CD14-positive monocyte (primary cell): ENCODE data around the gene PDE1C. TPM values are rescaled to one million over a fixed set of nuclear protein-coding genes. Genes with fewer than 3 reads are reported as not detected.

ENCODE experiments used
- DNase-seq, 3 donors: peaks; one replicate each; pipeline ENCODE4 v3.0.0-alpha.2; 2011 to 2022
- H2AFZ ChIP-seq: 2 replicates; pipeline ENCODE4 v1.6.0; 2012; ENCODE audit warnings: mild to moderate bottlenecking, low read depth, low read length, inconsistent platforms; ENCODE audit not compliant: insufficient read depth, poor library complexity, severe bottlenecking
- H3K27ac ChIP-seq, 2 donors: 1 replicate in 1 of 2; 2 replicates in 1 of 2; pipeline ENCODE4 v1.5.1; 2012 to 2013; ENCODE audit warnings: low read length in 2 of 2, control low read depth in 1 of 2, inconsistent platforms in 1 of 2, low read depth in 1 of 2, mild to moderate bottlenecking in 1 of 2
- H3K27me3 ChIP-seq, 2 donors: one replicate each; pipeline versions ENCODE4 v1.6.0 to v1.6.1; 2011 to 2013; ENCODE audit warnings: low read length in 2 of 2; ENCODE audit not compliant: control insufficient read depth in 2 of 2, insufficient read depth in 2 of 2
- H3K36me3 ChIP-seq, 2 donors: replicated peaks in 1 of 2; 1 replicate in 1 of 2; 2 replicates in 1 of 2; pipeline versions ENCODE4 v1.5.1 to v1.6.1; 2012 to 2013; ENCODE audit warnings: low read length in 2 of 2, control low read depth in 1 of 2, inconsistent platforms in 1 of 2, mild to moderate bottlenecking in 1 of 2; ENCODE audit not compliant: insufficient read depth in 2 of 2, control insufficient read depth in 1 of 2
- H3K4me1 ChIP-seq, 2 donors: 1 replicate in 1 of 2; 2 replicates in 1 of 2; pipeline versions ENCODE4 v1.5.1 to v1.6.1; 2012 to 2013; ENCODE audit warnings: low read length in 2 of 2, control low read depth in 1 of 2, inconsistent platforms in 1 of 2, mild to moderate bottlenecking in 1 of 2, moderate library complexity in 1 of 2; ENCODE audit not compliant: insufficient read depth in 2 of 2, control insufficient read depth in 1 of 2
- H3K4me2 ChIP-seq: replicated peaks from 2 replicates; pipeline ENCODE3; 2012; ENCODE audit warnings: low read length, moderate library complexity, mild to moderate bottlenecking; ENCODE audit not compliant: poor library complexity, severe bottlenecking; ENCODE audit errors: extremely low read depth
- H3K4me3 ChIP-seq, 3 experiments: fragments of 200-600 bp in 1 of 3; sonication (generic) in 1 of 3; replicated peaks in 1 of 3; 1 replicate in 2 of 3; 2 replicates in 1 of 3; pipeline ENCODE4 v1.5.1; 2011 to 2013; ENCODE audit warnings: low read length in 3 of 3, mild to moderate bottlenecking in 3 of 3, control low read depth in 2 of 3, low read depth in 2 of 3, inconsistent platforms in 1 of 3, moderate library complexity in 1 of 3
- H3K79me2 ChIP-seq: 2 replicates; pipeline ENCODE4 v1.6.0; 2012; ENCODE audit warnings: mild to moderate bottlenecking, control low read depth, inconsistent platforms, low read length, moderate library complexity; ENCODE audit not compliant: insufficient read depth
- H3K9ac ChIP-seq: 2 replicates; pipeline ENCODE4 v1.6.0; 2017; ENCODE audit warnings: low read length, mild to moderate bottlenecking; ENCODE audit not compliant: insufficient read depth, poor library complexity, severe bottlenecking
- H3K9me3 ChIP-seq, 2 donors: replicated peaks in 1 of 2; 1 replicate in 1 of 2; 2 replicates in 1 of 2; pipeline versions ENCODE4 v1.5.1 to v1.6.1; 2012 to 2013; ENCODE audit warnings: low read length in 2 of 2, control low read depth in 1 of 2; ENCODE audit not compliant: control insufficient read depth in 1 of 2, insufficient read depth in 1 of 2
- H4K20me1 ChIP-seq: 2 replicates; pipeline ENCODE4 v1.6.0; 2012; ENCODE audit warnings: mild to moderate bottlenecking, low read length, control low read depth, moderate library complexity; ENCODE audit not compliant: insufficient read depth
- H3K27ac Mint-ChIP-seq, 7 donors: one replicate each; pipeline ENCODE4 v1.8.0; 2020; ENCODE audit warnings: mild to moderate bottlenecking in 7 of 7, mixed read lengths in 7 of 7, moderate library complexity in 6 of 7, inconsistent platforms in 2 of 7
- H3K27me3 Mint-ChIP-seq, 3 donors: one replicate each; pipeline ENCODE4 v1.8.0; 2021 to 2022; ENCODE audit warnings: low read depth in 3 of 3, mild to moderate bottlenecking in 3 of 3, mixed read lengths in 3 of 3, moderate library complexity in 3 of 3, inconsistent platforms in 1 of 3
- H3K36me3 Mint-ChIP-seq, 2 donors: one replicate each; pipeline ENCODE4 v1.8.0; 2020; ENCODE audit warnings: mixed read lengths in 2 of 2, inconsistent platforms in 1 of 2, mild to moderate bottlenecking in 1 of 2
- H3K4me1 Mint-ChIP-seq: one replicate; pipeline ENCODE4 v1.8.0; 2020; ENCODE audit warnings: mild to moderate bottlenecking, mixed read lengths
- H3K4me3 Mint-ChIP-seq, 2 donors: one replicate each; pipeline ENCODE4 v1.8.0; 2020; ENCODE audit warnings: mild to moderate bottlenecking in 2 of 2, mixed read lengths in 2 of 2, moderate library complexity in 1 of 2
- H3K9me3 Mint-ChIP-seq, 7 donors: one replicate each; pipeline ENCODE4 v1.8.0; 2020 to 2022; ENCODE audit warnings: mixed read lengths in 7 of 7, mild to moderate bottlenecking in 6 of 7, moderate library complexity in 6 of 7, inconsistent platforms in 2 of 7
- CTCF ChIP-seq: fragments of 200-600 bp; IDR thresholded peaks from one replicate; pipeline ENCODE4 v1.8.0; 2022; ENCODE audit warnings: antibody characterized with exemption, mild to moderate bottlenecking
- WGBS: methylation state at CpG from one replicate; pipeline ENCODE4 v1.1.5; 2013; ENCODE audit warnings: missing lambda C conversion rate; ENCODE audit not compliant: insufficient coverage; 5-methylcytosine and 5-hydroxymethylcytosine counted together
- intact Hi-C, 2 donors: fragments of 100-400 bp; cut with micrococcal nuclease; formaldehyde crosslinking; loops; one replicate each; pipeline versions ENCODE4 v1.15.0 to v1.15.1; 2023
- polyA plus RNA-seq, 3 donors: library from polyadenylated mRNA; depleted of rRNA in 1 of 3; unstranded in 2 of 3; stranded (reverse) in 1 of 3; fragments of 300-500 nt in 2 of 3; fragments of >200 nt in 1 of 3; fragmentation: Illumina TruSeq in 2 of 3; gene quantifications; 1 replicate in 2 of 3; 2 replicates in 1 of 3; pipeline ENCODE4 v1.2.3, GENCODE V29; 2012 to 2021

Gene PDE1C
- polyA plus RNA-seq, 3 donors = not detected

- DNase-seq = peak in 1 of 3 donors; percentile 4
- no peaks in the 10 kb centered on the region for H3K79me2 ChIP-seq
- 100% methylated on average over 1 of the region's 2 CpGs for WGBS
- no peak overlapping the region for H3K4me3 ChIP-seq
- H3K27me3 ChIP-seq = no peaks in the 10 kb centered on the region
- no peaks in the 10 kb centered on the region for H3K36me3 Mint-ChIP-seq
- peaks cover 0 to 5% (median 2%) of the 10 kb centered on the region in 7 donors for H3K9me3 Mint-ChIP-seq
- no peak overlapping the region for H3K4me3 Mint-ChIP-seq
- H3K36me3 ChIP-seq = no peaks in the 10 kb centered on the region
- H3K9me3 ChIP-seq = no peaks in the 10 kb centered on the region
- no peaks in the 10 kb centered on the region for H4K20me1 ChIP-seq
- H3K9ac ChIP-seq = no peak overlapping the region
- peaks cover 0 to 2% of the 10 kb centered on the region in 2 donors for H3K4me1 ChIP-seq
- no peak overlapping the region for H3K4me2 ChIP-seq
- H2AFZ ChIP-seq = no peak overlapping the region
- H3K27me3 Mint-ChIP-seq = peaks cover 0 to 3% (median 2%) of the 10 kb centered on the region in 3 donors
- no peak for TF ChIP-seq CTCF
- no peak overlapping the region for H3K27ac ChIP-seq
- no peak overlapping the region for H3K27ac Mint-ChIP-seq
- intact Hi-C loops = no loop called here
- no peaks in the 10 kb centered on the region for H3K4me1 Mint-ChIP-seq
Observed at GRCh38 chr7:31957090-31957720, 113.0 kb downstream of the PDE1C start.

DNA sequence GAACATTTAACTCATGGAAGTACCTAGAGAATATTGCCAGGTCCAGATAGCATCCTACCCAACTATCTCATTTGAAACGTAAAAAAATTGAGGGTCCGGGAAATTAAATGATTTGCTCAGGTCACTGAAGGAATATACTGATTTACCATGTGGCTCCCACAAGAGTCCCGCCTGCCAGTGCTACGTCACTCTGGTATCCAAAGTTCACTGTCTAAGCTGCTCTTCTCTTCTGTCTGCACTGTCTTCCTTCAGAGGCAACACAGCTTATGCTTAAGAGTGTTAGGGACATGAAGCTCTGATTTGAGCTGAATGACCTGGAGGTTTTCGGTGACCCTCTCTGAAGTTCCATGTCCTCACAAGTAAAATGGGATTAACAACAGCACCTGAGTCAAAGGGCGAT is 114.6 kb downstream of the PDE1C start:
- Mint-ChIP-seq H3K27me3 (peaks cover 0 to 3% (median 2%) of the 10 kb centered on the region in 3 donors), H3K27ac (no peak overlapping the region), H3K4me1 (no peaks in the 10 kb centered on the region), H3K4me3 (no peak overlapping the region), H3K36me3 (no peaks in the 10 kb centered on the region), H3K9me3 (peaks cover 0 to 5% (median 4%) of the 10 kb centered on the region in 7 donors)
- Histone ChIP-seq H3K79me2 (no peaks in the 10 kb centered on the region), H3K4me2 (no peak overlapping the region), H2AFZ (no peak overlapping the region), H4K20me1 (no peaks in the 10 kb centered on the region), H3K27me3 (no peaks in the 10 kb centered on the region), H3K4me1 (peaks cover 0 to 2% of the 10 kb centered on the region in 2 donors), H3K9ac (no peak overlapping the region), H3K4me3 (no peak overlapping the region), H3K27ac (no peak overlapping the region), H3K9me3 (no peaks in the 10 kb centered on the region), H3K36me3 (no peaks in the 10 kb centered on the region)
- TF ChIP-seq CTCF = no peak
- intact Hi-C loops = no loop called here
- 100% methylated on average over 6 of the region's 6 CpGs for WGBS
- no peak for DNase-seq
